ENCODE measurements around the gene ATP10A. TPM values are rescaled to one million over a fixed set of nuclear protein-coding genes. Genes with fewer than 3 reads are reported as not detected.
A peak's percentile ranks its signal among the peaks of the same experiment; 100 is the strongest.
"Not testable (repeated sequence)": the region's sequence is repeated elsewhere in the genome, so short reads cannot be mapped to it uniquely, and the experiment has no call there.

Gene ATP10A
- total RNA-seq, 1 donor = 9.7 TPM

GRCh38 chr15:25780479-25781255, 82.5 kb downstream of the ATP10A start:
- DNase-seq (ENCODE audit: low read depth in 2 of 3, low spot score in 2 of 3) = no peak

GRCh38 chr15:25778161-25778560, 85.0 kb downstream of the ATP10A start:
- DNase-seq (ENCODE audit: low read depth in 2 of 3, low spot score in 2 of 3) = peak in 1 of 3 donors; percentile 29

- DNase-seq (ENCODE audit: low read depth in 2 of 3, low spot score in 2 of 3) = no peak
Measured at GRCh38 chr15:25777037-25777436, 86.1 kb downstream of the ATP10A start.

GRCh38 chr15:25776071-25776746, 86.9 kb downstream of the ATP10A start:
- no peak for DNase-seq (ENCODE audit: low read depth in 2 of 3, low spot score in 2 of 3)

GRCh38 chr15:25775317-25775912, 87.7 kb downstream of the ATP10A start:
- DNase-seq (ENCODE audit: low read depth in 2 of 3, low spot score in 2 of 3) = no peak

GRCh38 chr15:25774871-25775270, 88.3 kb downstream of the ATP10A start:
- no peak for DNase-seq (ENCODE audit: low read depth in 2 of 3, low spot score in 2 of 3)

GRCh38 chr15:25773248-25773647, 89.9 kb downstream of the ATP10A start:
- DNase-seq (ENCODE audit: low read depth in 2 of 3, low spot score in 2 of 3) = no peak

GRCh38 chr15:25772500-25772899, 90.6 kb downstream of the ATP10A start:
- no peak for DNase-seq (ENCODE audit: low read depth in 2 of 3, low spot score in 2 of 3)

GRCh38 chr15:25771736-25772135, 91.4 kb downstream of the ATP10A start:
- DNase-seq (ENCODE audit: low read depth in 2 of 3, low spot score in 2 of 3) = not testable (repeated sequence)

- DNase-seq (ENCODE audit: low read depth in 2 of 3, low spot score in 2 of 3) = no peak
Measured at GRCh38 chr15:25771338-25771706, 91.8 kb downstream of the ATP10A start.

- DNase-seq (ENCODE audit: low read depth in 2 of 3, low spot score in 2 of 3) = no peak
Measured at GRCh38 chr15:25770618-25771337, 92.3 kb downstream of the ATP10A start.

- DNase-seq (ENCODE audit: low read depth in 2 of 3, low spot score in 2 of 3) = no peak
Measured at GRCh38 chr15:25770031-25770430, 93.1 kb downstream of the ATP10A start.

GRCh38 chr15:25768271-25768670, 94.9 kb downstream of the ATP10A start:
- DNase-seq (ENCODE audit: low read depth in 2 of 3, low spot score in 2 of 3) = no peak

- no peak for DNase-seq (ENCODE audit: low read depth in 2 of 3, low spot score in 2 of 3)
Measured at GRCh38 chr15:25767356-25768151, 95.6 kb downstream of the ATP10A start.

GRCh38 chr15:25766417-25766816, 96.7 kb downstream of the ATP10A start:
- no peak for DNase-seq (ENCODE audit: low read depth in 2 of 3, low spot score in 2 of 3)

GRCh38 chr15:25764980-25765735, 98.0 kb downstream of the ATP10A start:
- DNase-seq (ENCODE audit: low read depth in 2 of 3, low spot score in 2 of 3) = no peak

- no peak for DNase-seq (ENCODE audit: low read depth in 2 of 3, low spot score in 2 of 3)
Measured at GRCh38 chr15:25763954-25764353, 99.2 kb downstream of the ATP10A start.

GRCh38 chr15:25763331-25763751, 99.8 kb downstream of the ATP10A start:
- no peak for DNase-seq (ENCODE audit: low read depth in 2 of 3, low spot score in 2 of 3)

- DNase-seq (ENCODE audit: low read depth in 2 of 3, low spot score in 2 of 3) = peak in 2 of 3 donors; percentile 45 to 81
Measured at GRCh38 chr15:25761971-25762662, 101.0 kb downstream of the ATP10A start.

All from hematopoietic multipotent progenitor cell (in vitro differentiated cells).